Activated CD4-positive, alpha-beta T cell treated with anti-CD3 and anti-CD28 coated beads, Interleukin-2, Interleukin-6, amounts not matched to agents 100 ng/mL and 50 ng/mL, durations not matched to agents 16 hours and 8 hours (primary cell): Measurements from ENCODE around the gene FAM167B.

Source experiments
- DNase-seq: peaks from one replicate; pipeline ENCODE4 v3.0.0-alpha.2; 2020

Gene FAM167B

GRCh38 chr1:32246888-32247273 lies at the start of gene FAM167B:
Gene FAM167B (plus strand): TSS chr1:32247222. CDS start chr1:32247422, 200 bp downstream.
- DNase-seq, result no peak

- no peak for DNase-seq
Measured at GRCh38 chr1:32197837-32198236, 49.2 kb upstream of the FAM167B start.

GRCh38 chr1:32198237-32199042 lies 48.6 kb upstream of the FAM167B start:
- DNase-seq, result no peak

GRCh38 chr1:32199043-32199716 lies 47.8 kb upstream of the FAM167B start:
- no peak for DNase-seq

GRCh38 chr1:32199717-32200072 lies 47.3 kb upstream of the FAM167B start:
- no peak for DNase-seq

GRCh38 chr1:32200226-32201010 lies 46.6 kb upstream of the FAM167B start, which contains the start of gene CCDC28B:
Gene CCDC28B (plus strand): TSS chr1:32200595. CDS start chr1:32201936, 1,341 bp downstream.
- peak; percentile 51 for DNase-seq

- DNase-seq, result peak; percentile 86
Measured at GRCh38 chr1:32201011-32201855, 45.8 kb upstream of the FAM167B start.

GRCh38 chr1:32204943-32205361 lies 42.1 kb upstream of the FAM167B start:
- no peak for DNase-seq

- peak; percentile 92 for DNase-seq
Measured at GRCh38 chr1:32205401-32206370, 41.3 kb upstream of the FAM167B start, which contains the start of gene IQCC. Gene IQCC (plus strand): TSS chr1:32205671. CDS start chr1:32205682, 11 bp downstream.

- no peak for DNase-seq
Measured at GRCh38 chr1:32208469-32208868, 38.6 kb upstream of the FAM167B start.

GRCh38 chr1:32208891-32209328 lies 38.1 kb upstream of the FAM167B start, which contains the start of gene DCDC2B:
Gene DCDC2B (plus strand): TSS chr1:32209089. CDS start chr1:32209094, 5 bp downstream.
- DNase-seq, result no peak

GRCh38 chr1:32215629-32216480 lies 31.2 kb upstream of the FAM167B start:
- DNase-seq, result peak; percentile 69

GRCh38 chr1:32216566-32216965 lies 30.5 kb upstream of the FAM167B start:
- DNase-seq, result no peak

GRCh38 chr1:32219022-32219421 lies 28.0 kb upstream of the FAM167B start:
- DNase-seq, result no peak

- DNase-seq, result no peak
Measured at GRCh38 chr1:32220746-32221580, 26.1 kb upstream of the FAM167B start.

GRCh38 chr1:32221581-32221979 lies 25.4 kb upstream of the FAM167B start:
- DNase-seq, result no peak

GRCh38 chr1:32221980-32222755 lies 24.9 kb upstream of the FAM167B start, which contains the start of the genes EIF3I and TMEM234:
Gene EIF3I (plus strand): TSS chr1:32222407. CDS start chr1:32222442, 35 bp downstream.
Gene TMEM234 (minus strand): TSS chr1:32222353. CDS start chr1:32222322, 31 bp downstream.
- peak; percentile 94 for DNase-seq

GRCh38 chr1:32223683-32224082 lies 23.3 kb upstream of the FAM167B start:
- DNase-seq, result no peak
